ENCODE data around the gene NANOS2. TPM values are rescaled to one million over a fixed set of nuclear protein-coding genes. Genes with fewer than 3 reads are reported as not detected.
A peak's percentile ranks its signal among the peaks of the same experiment; 100 is the strongest.

The NANOS2 gene
- polyA plus RNA-seq, 6 donors from 2014 or later = not detected

DNA sequence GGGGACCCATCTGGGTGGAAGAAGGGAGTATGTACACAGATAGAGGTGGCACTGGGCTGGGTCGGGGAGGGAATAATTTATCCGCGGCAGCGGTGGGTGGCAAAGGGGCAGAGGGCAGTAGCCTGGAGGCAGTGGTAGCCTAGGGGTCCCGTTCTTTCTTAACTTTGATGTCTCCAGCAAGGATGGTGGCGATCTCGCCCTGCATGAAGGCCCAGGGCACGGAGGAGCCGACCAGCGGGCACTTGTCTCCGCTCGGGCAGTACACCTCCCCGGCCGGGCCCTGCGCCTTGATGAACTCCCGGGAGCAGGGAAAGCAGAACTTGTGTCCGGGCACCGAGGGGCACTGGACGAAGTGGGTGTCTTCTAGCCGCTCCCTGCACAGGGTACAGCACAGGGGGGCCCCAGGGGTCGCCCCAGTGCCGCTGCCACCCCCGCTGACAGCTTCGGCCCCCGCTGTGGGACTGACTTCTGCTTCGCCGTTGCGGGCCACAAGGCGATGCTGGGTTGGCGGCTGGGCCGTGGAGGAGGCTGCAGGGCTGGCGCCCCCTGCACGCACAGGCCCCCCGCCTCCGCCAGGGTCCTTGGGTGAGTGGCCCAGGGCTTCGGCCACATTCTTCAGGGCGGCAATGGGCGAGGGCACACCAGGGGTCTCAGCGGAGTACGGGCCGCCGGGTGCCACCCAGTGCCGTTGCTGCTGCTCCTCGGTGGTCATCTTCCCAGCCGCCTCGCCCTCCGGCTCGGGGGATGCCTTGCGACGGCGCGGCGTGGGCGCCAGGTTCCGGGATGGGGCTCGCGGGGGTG lies 30.5 kb downstream of the NANOS2 start:
- ATAC-seq (ENCODE audit: low read depth in 2 of 2) (no peak), DNase-seq (no peak)
- Mint-ChIP-seq H3K4me1 (peaks cover 18 to 33% (median 22%) of the 10 kb centered on the region in 3 donors), H3K27me3 (peaks cover under 1 to 15% (median 3%) of the 10 kb centered on the region in 3 donors), H3K9me3 (no peaks in the 10 kb centered on the region), H3K36me3 (peaks cover 0 to 7% of the 10 kb centered on the region in 2 donors), H3K4me3 (peak overlapping the region in 7 of 8 donors; percentile 29 to 88 (median 82)), H3K27ac (no peak overlapping the region)

DNA sequence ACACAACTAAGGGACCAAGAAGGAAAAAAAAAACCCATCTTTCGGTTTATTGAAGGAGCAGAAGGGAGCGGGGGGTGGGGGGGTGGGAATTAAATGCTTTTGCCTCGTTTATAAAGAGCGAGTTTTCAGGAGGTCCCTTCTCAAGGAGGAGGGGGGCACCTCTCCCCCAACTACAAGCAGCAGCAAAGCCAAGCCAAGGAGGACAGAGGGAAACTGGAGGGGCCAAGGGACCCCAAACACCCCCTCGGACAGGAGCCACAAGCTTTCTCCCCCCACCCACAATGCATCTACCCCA lies 31.0 kb downstream of the NANOS2 start:
- peaks cover 0 to 7% of the 10 kb centered on the region in 2 donors for H3K36me3 Mint-ChIP-seq
- DNase-seq (no peak), ATAC-seq (ENCODE audit: low read depth in 2 of 2) (no peak)
- H3K4me3 Mint-ChIP-seq = peak overlapping the region; percentile 70 to 88 (median 84)
- peaks cover 18 to 33% (median 22%) of the 10 kb centered on the region in 3 donors for H3K4me1 Mint-ChIP-seq
- peak overlapping the region in 3 of 6 donors; percentile 33 to 96 (median 85) for H3K27ac Mint-ChIP-seq
- peaks cover 6 to 21% (median 7%) of the 10 kb centered on the region in 3 donors for H3K27me3 Mint-ChIP-seq
- peaks cover 0 to 2% (median 0%) of the 10 kb centered on the region in 7 donors for H3K9me3 Mint-ChIP-seq

DNA sequence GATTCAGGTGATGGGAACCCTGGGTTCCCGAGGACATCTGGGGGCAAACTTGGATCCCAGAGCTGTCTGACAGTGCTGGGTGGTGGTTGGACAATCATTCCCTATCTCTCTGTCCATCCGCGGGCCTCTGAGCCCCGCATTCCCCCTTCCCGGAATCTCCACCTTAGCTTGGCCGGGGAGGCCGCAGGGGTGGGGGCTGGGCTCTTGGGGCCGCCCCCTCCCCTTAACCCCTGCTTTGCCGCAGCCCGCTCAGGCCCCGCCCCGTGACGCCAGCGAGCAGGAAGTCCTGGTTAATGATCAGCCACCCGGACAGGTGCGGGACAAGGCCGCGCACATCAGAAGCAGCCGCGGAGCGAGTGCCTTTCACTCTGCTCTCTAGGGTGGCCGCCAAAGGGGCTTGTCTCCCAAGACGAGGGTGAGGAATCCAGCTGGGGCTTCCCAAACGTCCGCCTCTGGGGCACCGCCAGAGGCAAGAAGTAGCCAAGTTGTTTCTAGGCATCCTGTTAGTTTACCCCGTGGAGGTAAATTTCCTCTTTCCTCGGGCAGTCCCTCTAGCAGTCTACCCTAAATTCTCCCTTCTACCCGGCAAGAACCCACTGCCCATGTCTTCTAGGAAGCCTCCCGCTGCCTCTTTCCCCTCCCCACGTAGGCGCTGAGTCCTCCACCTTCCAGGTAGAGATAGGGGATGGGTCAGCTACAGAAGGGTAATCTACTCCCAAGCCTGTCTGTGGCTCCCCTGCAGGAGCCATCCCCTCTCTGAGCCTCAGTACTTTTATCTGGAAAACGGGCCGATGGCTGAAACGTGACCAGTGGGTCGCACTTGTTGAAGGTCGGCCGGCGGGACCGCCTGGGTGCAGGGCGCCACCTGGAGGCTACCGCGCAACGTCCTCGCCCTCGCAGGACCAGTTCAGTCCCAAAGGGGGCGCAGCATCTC lies 31.7 kb downstream of the NANOS2 start:
- Mint-ChIP-seq H3K9me3 (peaks cover 0 to 2% (median 0%) of the 10 kb centered on the region in 7 donors), H3K27ac (peak overlapping the region in 3 of 6 donors; percentile 33 to 96 (median 85)), H3K27me3 (peaks cover 12 to 27% (median 12%) of the 10 kb centered on the region in 3 donors), H3K36me3 (peaks cover 0 to 7% of the 10 kb centered on the region in 2 donors), H3K4me3 (peak overlapping the region; percentile 70 to 88 (median 84)), H3K4me1 (peaks cover 19 to 35% (median 22%) of the 10 kb centered on the region in 3 donors)
- DNase-seq (peak; percentile 75), ATAC-seq (ENCODE audit: low read depth in 2 of 2) (peak; percentile 14 to 18)

DNA sequence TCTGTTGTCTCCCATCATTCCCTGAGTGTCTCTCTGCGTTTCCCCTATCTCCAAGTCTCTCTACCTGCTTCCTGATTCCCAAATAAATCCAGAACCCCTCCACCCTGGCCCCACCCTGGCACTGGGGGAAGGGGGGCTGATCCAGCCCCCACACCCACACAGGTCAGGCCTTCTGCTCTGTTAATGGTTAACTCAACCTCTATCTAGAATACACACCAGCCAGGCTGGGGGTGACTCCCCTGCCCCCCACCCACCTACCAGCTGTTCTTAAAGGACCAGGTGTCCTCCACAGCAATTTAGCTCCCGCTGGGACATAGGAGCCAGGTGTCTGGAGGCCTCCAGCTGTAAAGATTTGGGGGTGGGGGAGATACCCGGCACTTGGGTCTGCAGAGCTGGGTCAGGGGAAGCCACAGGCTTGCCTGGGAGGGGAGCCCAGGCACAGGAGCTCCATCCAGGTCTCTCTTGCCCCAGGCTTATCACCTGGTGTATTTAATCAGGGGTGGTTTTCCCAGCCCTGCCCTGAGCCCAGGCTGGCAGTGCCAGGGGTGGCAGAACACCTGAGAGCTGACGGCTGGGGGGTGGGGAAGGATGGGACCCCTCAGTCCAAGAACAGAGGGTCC lies 32.6 kb downstream of the NANOS2 start:
- Mint-ChIP-seq H3K4me3 (peak overlapping the region in 2 of 8 donors; percentile 37 to 40), H3K27me3 (peaks cover 15 to 36% (median 21%) of the 10 kb centered on the region in 3 donors), H3K36me3 (peaks cover 0 to 7% of the 10 kb centered on the region in 2 donors), H3K9me3 (peaks cover 0 to 2% (median 0%) of the 10 kb centered on the region in 7 donors), H3K27ac (peak overlapping the region in 1 of 6 donors; percentile 79), H3K4me1 (peaks cover 22 to 39% (median 22%) of the 10 kb centered on the region in 3 donors)
- DNase-seq (no peak), ATAC-seq (ENCODE audit: low read depth in 2 of 2) (no peak)

DNA sequence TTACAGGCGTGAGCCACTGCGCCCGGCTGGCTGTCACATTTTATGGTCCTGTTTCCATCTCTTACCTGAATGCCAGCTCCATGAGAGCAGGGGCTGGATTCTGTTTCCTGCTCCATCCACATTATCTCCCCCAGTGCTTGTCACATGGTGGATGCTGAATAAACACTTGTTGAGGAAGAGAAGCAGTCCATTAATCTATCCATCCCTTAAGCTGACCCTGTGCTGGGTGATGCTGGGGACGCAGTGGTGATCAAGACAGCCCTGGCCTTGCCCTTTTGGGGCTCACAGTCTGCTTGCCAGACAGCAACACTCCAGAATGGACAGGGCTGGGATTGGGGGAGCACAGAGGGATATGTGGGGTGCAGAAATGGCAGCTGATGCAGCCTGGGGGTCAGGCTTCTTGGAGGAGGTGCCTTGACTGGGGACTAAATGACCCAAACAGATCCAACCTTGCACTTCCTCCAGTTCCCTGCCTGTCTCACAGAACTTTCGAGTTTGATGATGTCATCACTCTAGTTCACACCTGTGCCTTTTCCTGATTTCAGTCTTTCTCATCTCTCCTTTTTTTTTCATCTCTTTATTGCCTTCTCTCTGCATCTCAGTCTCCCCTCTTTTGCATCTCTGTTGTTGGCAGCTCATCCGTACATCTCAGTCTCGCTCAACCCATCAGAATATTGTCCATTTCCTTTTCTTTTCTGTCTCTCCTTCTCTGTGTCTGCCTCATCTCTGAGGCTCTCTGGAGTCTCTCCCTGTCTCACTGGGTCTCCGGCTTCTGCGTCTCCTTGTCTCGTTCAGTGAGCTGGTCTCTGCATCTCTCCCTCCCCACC lies 33.3 kb downstream of the NANOS2 start:
- peaks cover 0 to 2% (median 0%) of the 10 kb centered on the region in 7 donors for H3K9me3 Mint-ChIP-seq
- peak overlapping the region in 1 of 6 donors; percentile 79 for H3K27ac Mint-ChIP-seq
- H3K4me3 Mint-ChIP-seq = peak overlapping the region in 2 of 8 donors; percentile 37 to 40
- DNase-seq (no peak), ATAC-seq (ENCODE audit: low read depth in 2 of 2) (no peak)
- peaks cover 18 to 41% (median 25%) of the 10 kb centered on the region in 3 donors for H3K27me3 Mint-ChIP-seq
- H3K36me3 Mint-ChIP-seq = peaks cover 0 to 7% of the 10 kb centered on the region in 2 donors
- peaks cover 19 to 33% (median 24%) of the 10 kb centered on the region in 3 donors for H3K4me1 Mint-ChIP-seq

DNA sequence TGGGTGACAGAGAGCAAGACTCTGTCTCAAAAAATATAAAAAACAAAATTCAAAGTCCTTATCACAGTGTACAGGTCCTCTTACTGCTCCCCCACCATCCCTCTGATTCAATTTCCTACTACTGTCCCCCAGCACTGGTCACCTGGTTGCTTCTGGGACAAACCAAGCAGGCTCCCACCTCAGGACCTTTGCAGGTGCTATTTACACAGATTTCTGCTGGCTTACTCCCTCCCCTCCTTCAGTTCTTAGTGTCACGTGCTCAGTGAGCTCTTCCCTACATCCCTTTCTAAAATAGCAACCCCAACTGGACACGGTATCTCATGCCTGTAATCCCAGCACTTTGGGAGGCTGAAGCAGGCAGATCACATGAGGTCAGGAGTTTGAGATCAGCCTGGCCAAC lies 34.6 kb downstream of the NANOS2 start:
- peaks cover 0 to 2% (median 0%) of the 10 kb centered on the region in 7 donors for H3K9me3 Mint-ChIP-seq
- H3K27ac Mint-ChIP-seq = peak overlapping the region in 1 of 6 donors; percentile 13
- no peak for ATAC-seq (ENCODE audit: low read depth in 2 of 2)
- H3K27me3 Mint-ChIP-seq = peaks cover 28 to 54% (median 38%) of the 10 kb centered on the region in 3 donors
- peak overlapping the region in 1 of 8 donors; percentile 63 for H3K4me3 Mint-ChIP-seq
- DNase-seq = no peak
- H3K4me1 Mint-ChIP-seq = peaks cover 18 to 32% (median 23%) of the 10 kb centered on the region in 3 donors
- H3K36me3 Mint-ChIP-seq = peaks cover 0 to 7% of the 10 kb centered on the region in 2 donors

DNA sequence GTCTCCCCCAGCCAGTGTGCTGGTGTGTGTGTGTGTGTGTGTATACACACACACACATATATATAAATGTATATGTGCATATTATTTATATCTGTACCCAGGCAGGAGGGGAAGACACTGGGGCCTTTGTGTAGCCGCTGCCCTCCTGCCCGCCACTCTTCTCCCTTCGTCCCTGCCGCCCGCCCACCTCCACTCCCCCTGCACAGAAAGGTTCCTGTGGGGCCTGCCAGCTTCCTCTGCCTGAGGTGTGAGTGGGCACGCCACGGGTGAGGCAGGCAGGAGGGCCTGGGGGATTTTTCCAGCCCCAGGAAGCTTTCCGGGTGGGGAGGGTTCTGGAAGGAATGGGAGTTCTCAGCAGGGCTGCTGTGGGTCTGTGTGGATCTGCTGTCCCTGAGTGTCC lies 35.5 kb downstream of the NANOS2 start:
- H3K9me3 Mint-ChIP-seq = peaks cover 0 to 2% (median 0%) of the 10 kb centered on the region in 7 donors
- ATAC-seq (ENCODE audit: low read depth in 2 of 2) = no peak
- no peak overlapping the region for H3K27ac Mint-ChIP-seq
- no peak for DNase-seq
- peaks cover 32 to 63% (median 47%) of the 10 kb centered on the region in 3 donors for H3K27me3 Mint-ChIP-seq
- no peak overlapping the region for H3K4me3 Mint-ChIP-seq
- H3K4me1 Mint-ChIP-seq = peaks cover 18 to 28% (median 23%) of the 10 kb centered on the region in 3 donors
- peaks cover 0 to 7% of the 10 kb centered on the region in 2 donors for H3K36me3 Mint-ChIP-seq

DNA sequence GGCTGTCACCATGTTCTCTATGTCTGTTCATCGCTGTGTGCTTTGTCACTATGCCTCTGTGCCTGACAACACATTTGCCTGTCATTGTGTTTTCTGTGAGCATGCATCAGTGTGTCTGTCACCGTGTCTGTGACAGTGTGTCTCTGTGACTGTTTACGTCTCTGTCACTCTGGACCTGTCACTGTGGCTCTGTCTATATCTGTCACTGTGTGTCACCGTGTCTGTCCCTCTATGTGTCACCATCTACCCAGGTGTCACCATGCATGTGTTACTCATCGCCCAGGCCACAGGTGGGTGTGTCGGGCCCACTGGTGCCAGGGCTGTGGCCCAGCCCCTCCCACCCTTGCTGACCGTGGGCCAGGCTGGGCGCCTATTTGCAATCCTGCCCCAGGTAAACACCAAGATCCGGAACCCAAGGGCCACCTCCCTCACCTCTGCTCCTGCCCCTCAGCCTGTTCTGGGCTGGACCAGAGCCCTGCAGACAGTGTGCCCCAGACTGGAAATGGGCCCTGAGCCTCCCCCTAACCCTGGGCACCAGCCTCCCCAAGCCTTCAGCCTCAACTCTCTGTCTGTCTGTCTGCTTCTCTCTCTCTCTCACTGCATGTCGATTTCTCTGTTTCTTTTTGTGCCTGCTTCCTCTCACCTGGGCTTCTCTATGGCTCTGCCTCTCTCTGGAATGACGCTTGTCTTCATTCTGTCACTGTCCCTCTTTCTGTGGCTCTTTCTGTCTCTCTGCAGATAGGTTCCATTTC lies 36.4 kb downstream of the NANOS2 start:
- Mint-ChIP-seq H3K9me3 (peaks cover 0 to 2% (median 0%) of the 10 kb centered on the region in 7 donors), H3K36me3 (peaks cover 0 to 2% of the 10 kb centered on the region in 2 donors), H3K27me3 (peaks cover 36 to 68% (median 56%) of the 10 kb centered on the region in 3 donors), H3K27ac (no peak overlapping the region), H3K4me3 (peak overlapping the region in 3 of 8 donors; percentile 10 to 40 (median 16)), H3K4me1 (peaks cover 11 to 26% (median 18%) of the 10 kb centered on the region in 3 donors)
- no peak for DNase-seq
- no peak for ATAC-seq (ENCODE audit: low read depth in 2 of 2)

DNA sequence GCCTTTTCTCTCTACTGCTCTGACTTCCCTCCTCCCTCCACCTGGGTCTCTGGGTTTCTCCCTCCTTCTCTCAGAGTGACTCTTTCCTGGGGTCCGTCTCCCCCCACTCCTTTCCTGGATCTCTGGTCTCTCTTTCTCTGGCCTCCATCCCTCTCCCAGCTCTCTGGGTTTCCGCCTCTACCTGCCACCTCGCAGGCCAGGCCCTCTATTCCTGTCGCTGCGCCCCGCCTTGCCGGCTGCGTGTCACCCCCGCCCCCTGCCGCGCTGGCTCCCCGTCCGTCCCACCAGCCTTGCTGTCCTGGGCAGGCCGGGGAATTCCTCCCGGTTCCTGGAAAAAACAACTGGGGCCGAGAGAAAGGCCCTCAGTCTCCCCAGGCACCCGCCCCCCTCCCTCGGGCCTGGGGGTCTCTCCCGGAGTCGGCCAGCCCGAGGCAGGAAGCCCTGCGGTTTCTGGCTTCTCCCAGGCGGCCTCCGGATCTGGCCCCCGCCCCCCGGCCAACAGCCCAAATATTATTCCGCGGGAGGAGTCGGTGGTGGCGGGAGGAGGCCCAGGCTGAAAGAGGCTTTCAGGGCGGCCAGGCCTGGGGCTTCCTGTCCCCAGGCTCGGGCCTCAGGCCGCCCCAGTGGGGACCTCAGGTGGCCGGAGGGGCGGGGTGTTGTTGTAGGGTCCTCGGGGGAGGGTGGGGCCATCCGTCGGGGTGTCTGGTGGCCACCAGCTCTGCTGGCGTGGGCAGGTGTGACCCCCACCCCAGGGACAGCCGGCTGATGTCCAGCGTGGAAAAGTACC lies 38.0 kb downstream of the NANOS2 start:
- H3K36me3 Mint-ChIP-seq = no peaks in the 10 kb centered on the region
- peaks cover 33 to 73% (median 60%) of the 10 kb centered on the region in 3 donors for H3K27me3 Mint-ChIP-seq
- H3K4me1 Mint-ChIP-seq = peaks cover 8 to 17% (median 12%) of the 10 kb centered on the region in 3 donors
- peak overlapping the region in 6 of 8 donors; percentile 0 to 74 (median 10) for H3K4me3 Mint-ChIP-seq
- peaks cover 0 to 2% (median 0%) of the 10 kb centered on the region in 7 donors for H3K9me3 Mint-ChIP-seq
- ATAC-seq (ENCODE audit: low read depth in 2 of 2) (peak; percentile 23 to 46), DNase-seq (no peak)
- peak overlapping the region in 1 of 6 donors; percentile 47 for H3K27ac Mint-ChIP-seq

DNA sequence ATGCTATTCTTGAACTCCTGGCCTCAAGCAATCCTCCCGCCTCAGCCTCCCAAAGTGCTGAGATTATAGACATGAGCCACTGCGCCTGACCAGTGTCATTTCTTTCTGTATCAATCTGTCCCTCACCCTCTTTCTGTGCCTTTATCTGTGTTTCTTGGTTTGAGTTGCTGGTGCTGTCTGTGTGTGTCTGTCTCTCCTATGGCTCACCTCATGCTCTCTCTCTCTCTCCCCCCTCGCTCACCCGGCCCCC lies 38.5 kb downstream of the NANOS2 start:
- DNase-seq (no peak), ATAC-seq (ENCODE audit: low read depth in 2 of 2) (peak; percentile 68 to 76)
- H3K4me1 Mint-ChIP-seq = peaks cover 8 to 14% (median 9%) of the 10 kb centered on the region in 3 donors
- H3K4me3 Mint-ChIP-seq = peak overlapping the region in 6 of 8 donors; percentile 0 to 74 (median 14)
- peaks cover 0 to 2% (median 0%) of the 10 kb centered on the region in 7 donors for H3K9me3 Mint-ChIP-seq
- no peaks in the 10 kb centered on the region for H3K36me3 Mint-ChIP-seq
- peaks cover 33 to 71% (median 62%) of the 10 kb centered on the region in 3 donors for H3K27me3 Mint-ChIP-seq
- H3K27ac Mint-ChIP-seq = no peak overlapping the region

DNA sequence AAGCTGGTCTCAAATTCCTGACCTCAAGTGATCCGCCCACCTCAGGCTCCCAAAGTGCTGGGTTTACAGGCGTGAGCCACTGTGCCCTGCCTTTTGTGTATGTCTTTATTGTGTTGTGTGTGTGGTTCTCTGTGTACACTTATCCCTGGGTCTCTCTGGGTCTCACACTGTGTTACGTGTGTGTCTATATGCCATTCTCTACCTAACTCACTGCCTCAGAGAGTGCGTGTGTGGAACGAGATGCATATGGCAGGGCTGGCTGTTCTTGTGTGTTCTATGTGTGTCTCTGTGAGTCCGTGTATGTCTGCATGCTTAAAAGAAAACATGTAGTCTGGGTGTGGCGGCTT lies 40.0 kb downstream of the NANOS2 start:
- DNase-seq (no peak), ATAC-seq (ENCODE audit: low read depth in 2 of 2) (no peak)
- Mint-ChIP-seq H3K36me3 (no peaks in the 10 kb centered on the region), H3K4me1 (peaks cover 8 to 14% (median 9%) of the 10 kb centered on the region in 3 donors), H3K9me3 (peaks cover 0 to 2% (median 0%) of the 10 kb centered on the region in 7 donors), H3K4me3 (no peak overlapping the region), H3K27me3 (peaks cover 33 to 62% (median 62%) of the 10 kb centered on the region in 3 donors), H3K27ac (no peak overlapping the region)

All from naive B cell (primary cell).